Activated T-cell treated with anti-CD3 and anti-CD28 coated beads for 24 hours (primary cell): ENCODE results near the gene MORF4L1.
"Not testable (repeated sequence)": the region's sequence is repeated elsewhere in the genome, so short reads cannot be mapped to it uniquely, and the experiment has no call there.

Experiments used
- DNase-seq: peaks from one replicate; pipeline ENCODE4 v3.0.0-alpha.2; 2020; ENCODE audit warnings: low read depth

MORF4L1 gene

GRCh38 chr15:78927077-78927790 is 54.5 kb downstream of the MORF4L1 start:
- no peak for DNase-seq

- DNase-seq = not testable (repeated sequence)
These were observed 55.5 kb downstream of the MORF4L1 start for GRCh38 chr15:78928176-78928575.

GRCh38 chr15:78928616-78929093 is 56.0 kb downstream of the MORF4L1 start:
- no peak for DNase-seq

GRCh38 chr15:78929536-78930264 is 57.0 kb downstream of the MORF4L1 start:
- no peak for DNase-seq

GRCh38 chr15:78930577-78931388 is 58.1 kb downstream of the MORF4L1 start:
- DNase-seq = no peak

- DNase-seq = no peak
These were observed 59.0 kb downstream of the MORF4L1 start for GRCh38 chr15:78931439-78932257.

- DNase-seq = no peak
These were observed 59.6 kb downstream of the MORF4L1 start for GRCh38 chr15:78932258-78932808.

- DNase-seq = no peak
These were observed 60.6 kb downstream of the MORF4L1 start for GRCh38 chr15:78933187-78933822.

- no peak for DNase-seq
These were observed 61.3 kb downstream of the MORF4L1 start for GRCh38 chr15:78933823-78934654.

GRCh38 chr15:78934655-78935023 is 61.9 kb downstream of the MORF4L1 start:
- DNase-seq = no peak

GRCh38 chr15:78937132-78937739 is 64.5 kb downstream of the MORF4L1 start:
- DNase-seq = no peak

GRCh38 chr15:78938658-78939488 is 66.2 kb downstream of the MORF4L1 start:
- no peak for DNase-seq

- no peak for DNase-seq
These were observed 70.1 kb downstream of the MORF4L1 start for GRCh38 chr15:78942741-78943140.

- no peak for DNase-seq
These were observed 71.0 kb downstream of the MORF4L1 start for GRCh38 chr15:78943692-78944091.

- no peak for DNase-seq
These were observed 71.5 kb downstream of the MORF4L1 start for GRCh38 chr15:78944202-78944625.

- peak; percentile 61 for DNase-seq
These were observed 72.1 kb downstream of the MORF4L1 start, which contains the start of gene CTSH for GRCh38 chr15:78944669-78945407. CTSH (minus strand) TSS chr15:78945046; CDS start chr15:78944981, 65 bp downstream.

GRCh38 chr15:78946493-78946892 is 73.8 kb downstream of the MORF4L1 start:
- DNase-seq = no peak

GRCh38 chr15:78947506-78947905 is 74.8 kb downstream of the MORF4L1 start:
- DNase-seq = no peak
